HG03045 (cell line): ENCODE measurements around the gene TLE7.
A peak's percentile ranks its signal among the peaks of the same experiment; 100 is the strongest.

Experiments used
- ATAC-seq: cut with Tn5 transposase; IDR thresholded peaks from one replicate; pipeline ENCODE4 v1.9.1; 2021; ENCODE audit warnings: mild to moderate bottlenecking, moderate library complexity; ENCODE audit not compliant: unreplicated experiment

Gene TLE7

GRCh38 chr16:71449020-71449419, 7.2 kb upstream of the TLE7 start:
- ATAC-seq: no peak

GRCh38 chr16:71448274-71448866, 6.5 kb upstream of the TLE7 start:
- ATAC-seq: no peak

DNA sequence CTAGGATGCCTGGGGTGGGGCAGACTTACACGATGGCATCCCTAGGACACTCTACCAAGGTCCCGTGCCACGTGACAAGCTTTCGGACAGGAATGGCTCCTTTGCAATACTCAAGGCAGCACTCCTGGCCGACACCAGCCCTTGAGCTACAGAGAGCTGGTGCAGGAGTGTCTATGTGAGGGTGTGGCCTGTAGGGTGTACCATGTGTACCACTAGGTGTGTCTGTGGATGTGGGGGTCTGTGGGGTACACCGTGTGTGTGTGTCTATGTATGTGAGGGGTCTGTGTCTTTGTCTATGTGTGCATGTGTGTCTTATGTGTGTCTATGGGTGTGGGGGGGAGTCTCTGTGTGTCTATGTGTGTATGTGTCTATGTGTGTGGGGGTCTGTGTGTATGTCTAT, 1.9 kb upstream of the TLE7 start:
- no peak for ATAC-seq

DNA sequence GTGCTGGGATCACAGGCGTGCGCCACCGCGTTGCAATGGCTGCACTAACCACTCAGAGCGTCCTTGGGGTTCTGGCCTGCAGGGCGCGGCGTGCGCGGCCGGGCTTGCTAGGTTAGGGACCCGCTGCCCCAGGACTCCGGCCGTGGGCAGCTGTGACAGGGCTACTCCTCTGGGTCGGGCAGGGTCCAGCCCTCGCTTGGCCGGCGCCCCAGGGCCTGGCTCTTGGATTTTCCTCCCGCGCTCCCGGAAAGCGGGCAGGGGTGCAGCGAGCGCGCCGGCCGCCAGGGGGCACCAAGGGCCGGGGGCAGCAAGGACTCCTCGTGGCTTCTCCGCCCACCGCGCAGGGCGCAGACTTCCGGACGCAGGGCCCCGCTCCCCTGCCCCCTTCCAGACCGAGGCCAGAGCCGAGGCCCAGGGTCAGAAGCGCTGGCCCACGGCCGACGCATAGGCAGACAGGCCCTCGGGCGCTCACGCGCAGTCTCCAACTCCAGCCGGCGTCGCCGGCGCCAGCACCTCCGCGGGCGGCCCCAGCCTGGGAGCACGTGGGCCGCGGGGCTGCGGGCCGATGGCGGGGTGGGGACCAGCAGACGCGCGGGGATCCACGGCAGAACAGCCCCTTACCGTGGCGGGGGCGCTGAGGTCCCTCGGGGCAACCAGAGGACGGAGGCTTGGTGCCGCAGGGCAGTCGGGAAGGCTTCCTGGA, 355 bp downstream of the TLE7 start:
- ATAC-seq: no peak

DNA sequence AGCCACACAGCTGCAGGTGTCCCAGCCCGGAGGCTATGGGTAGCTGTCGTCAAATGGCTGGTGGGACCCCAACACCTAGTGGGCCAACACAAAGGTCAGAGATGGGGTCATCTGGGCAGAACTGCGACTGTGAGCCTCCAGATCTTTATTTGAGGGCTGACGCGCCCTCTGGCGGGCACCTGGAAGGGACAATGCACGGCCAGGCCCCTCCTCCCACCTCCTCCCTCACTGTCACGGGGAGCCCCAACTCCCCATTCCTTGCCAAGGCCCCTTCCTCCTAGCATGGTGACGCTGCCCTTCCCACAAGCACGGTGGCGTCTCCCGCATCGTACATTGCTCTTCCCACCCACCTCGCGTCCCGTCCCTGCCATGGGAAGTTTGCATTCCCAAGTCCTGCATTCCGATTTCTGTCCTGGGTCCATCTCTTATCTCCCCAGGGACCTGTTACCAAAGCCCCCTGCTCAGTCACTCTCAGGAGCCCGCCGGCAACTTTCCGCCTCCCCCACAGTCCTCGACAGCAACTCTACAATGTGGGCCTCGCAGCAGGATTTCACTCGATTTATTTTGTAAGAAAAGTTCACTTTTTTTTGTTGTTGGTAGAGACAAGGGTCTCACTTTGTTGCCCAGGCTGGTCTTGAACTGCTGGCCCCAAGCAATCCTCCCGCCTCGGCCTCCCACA, 1.0 kb downstream of the TLE7 start:
- ATAC-seq: no peak

- no peak for ATAC-seq
Measured at GRCh38 chr16:71439523-71439922, 2.3 kb downstream of the TLE7 start.

GRCh38 chr16:71436473-71436872, 5.4 kb downstream of the TLE7 start:
- no peak for ATAC-seq

- ATAC-seq: no peak
Measured at GRCh38 chr16:71432906-71433305, 8.9 kb downstream of the TLE7 start.

DNA sequence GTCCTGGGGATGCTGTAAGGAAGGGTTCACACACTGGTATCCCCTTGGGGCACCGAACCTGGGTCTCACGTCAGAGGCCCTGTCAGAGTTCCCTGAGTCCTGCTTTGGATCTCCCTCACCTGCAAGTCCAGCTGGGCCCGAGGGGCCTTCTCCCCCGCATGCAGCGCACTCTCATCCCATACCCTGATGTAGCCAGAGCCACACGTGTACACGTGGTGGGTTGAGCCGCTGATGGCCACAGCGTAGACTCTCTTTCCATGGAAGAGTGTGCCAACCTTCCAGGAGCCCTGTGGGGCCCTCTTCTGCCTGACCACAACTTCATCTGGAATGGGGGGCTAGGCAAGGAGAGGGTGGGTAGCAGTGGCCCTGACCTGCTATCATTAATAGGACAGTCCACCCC, 9.9 kb downstream of the TLE7 start:
- no peak for ATAC-seq

DNA sequence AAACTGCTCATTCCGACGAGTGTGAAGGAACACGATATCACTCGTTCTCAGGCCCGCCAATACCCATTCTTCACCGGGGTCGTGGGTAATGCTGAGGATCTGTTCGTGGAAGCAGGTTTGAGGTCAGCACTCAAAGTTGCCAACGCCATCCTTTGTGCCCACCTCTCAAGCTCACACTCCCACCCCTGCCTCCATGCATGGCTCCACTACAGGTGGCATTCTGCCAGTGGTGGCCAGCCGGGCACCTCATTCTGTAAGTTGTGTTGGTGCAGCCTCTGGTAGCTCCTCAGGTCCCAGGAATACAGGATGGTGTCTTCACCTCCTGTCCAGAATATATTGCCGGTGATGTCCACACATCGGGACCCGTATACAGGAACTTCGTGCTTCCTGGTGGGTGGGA, 10.7 kb downstream of the TLE7 start:
- no peak for ATAC-seq

- no peak for ATAC-seq
Measured at GRCh38 chr16:71430744-71431143, 11.1 kb downstream of the TLE7 start.

GRCh38 chr16:71429581-71429980, 12.3 kb downstream of the TLE7 start:
- ATAC-seq: no peak

- no peak for ATAC-seq
Measured at GRCh38 chr16:71428883-71429282, 13.0 kb downstream of the TLE7 start.

DNA sequence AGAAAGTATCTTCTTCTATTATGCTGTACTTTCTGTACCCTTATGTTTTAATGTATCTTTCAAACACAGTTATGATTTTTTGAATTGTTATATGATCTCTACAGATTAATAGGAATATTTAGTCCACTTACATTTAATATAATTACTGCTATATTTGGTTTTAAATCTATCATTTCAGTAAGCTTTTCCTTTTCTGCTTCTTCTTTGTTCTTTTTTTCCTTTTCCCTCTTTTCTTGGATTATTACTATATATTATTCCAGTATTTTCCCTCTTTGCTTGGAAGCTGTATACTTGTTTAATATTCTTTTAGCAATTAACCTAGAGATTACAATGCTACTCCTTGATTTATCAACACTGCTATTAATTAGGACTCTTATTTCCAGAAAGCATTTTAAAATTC, 13.5 kb downstream of the TLE7 start:
- ATAC-seq: no peak

DNA sequence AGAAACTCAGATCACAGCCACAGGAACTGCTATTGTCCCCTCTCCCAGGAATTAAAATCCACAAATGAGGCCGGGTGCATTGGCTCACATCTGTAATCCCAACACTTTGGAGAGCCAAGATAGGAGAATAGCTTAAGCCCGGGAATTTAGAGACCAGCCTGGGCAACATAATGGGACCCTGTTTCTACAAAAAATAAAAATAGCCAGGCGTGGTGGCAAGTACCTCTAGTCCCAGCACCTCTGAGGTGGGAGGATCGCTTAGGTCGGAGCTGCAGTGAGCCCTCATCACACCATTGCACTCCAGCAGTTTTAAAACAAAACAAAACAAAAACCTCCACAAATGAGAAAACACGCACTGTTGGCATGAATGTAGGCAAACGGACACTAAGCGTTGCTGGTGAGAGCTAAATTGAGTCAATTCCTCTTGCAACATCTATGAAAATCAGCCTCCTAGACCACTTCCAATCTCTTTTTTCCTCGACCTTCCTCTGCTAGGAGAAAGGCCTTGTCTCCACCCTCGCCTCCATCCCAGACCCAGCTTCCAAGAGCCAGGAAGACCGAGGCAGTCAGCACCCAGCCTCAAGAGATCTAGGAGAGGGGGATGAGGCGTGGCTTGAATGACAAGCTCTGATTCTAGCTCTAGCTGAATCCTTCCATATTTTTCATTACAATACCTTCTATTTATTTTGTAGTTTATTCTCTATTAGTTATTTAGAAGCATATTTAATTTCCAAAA, 14.8 kb downstream of the TLE7 start:
- ATAC-seq: peak; percentile 20

DNA sequence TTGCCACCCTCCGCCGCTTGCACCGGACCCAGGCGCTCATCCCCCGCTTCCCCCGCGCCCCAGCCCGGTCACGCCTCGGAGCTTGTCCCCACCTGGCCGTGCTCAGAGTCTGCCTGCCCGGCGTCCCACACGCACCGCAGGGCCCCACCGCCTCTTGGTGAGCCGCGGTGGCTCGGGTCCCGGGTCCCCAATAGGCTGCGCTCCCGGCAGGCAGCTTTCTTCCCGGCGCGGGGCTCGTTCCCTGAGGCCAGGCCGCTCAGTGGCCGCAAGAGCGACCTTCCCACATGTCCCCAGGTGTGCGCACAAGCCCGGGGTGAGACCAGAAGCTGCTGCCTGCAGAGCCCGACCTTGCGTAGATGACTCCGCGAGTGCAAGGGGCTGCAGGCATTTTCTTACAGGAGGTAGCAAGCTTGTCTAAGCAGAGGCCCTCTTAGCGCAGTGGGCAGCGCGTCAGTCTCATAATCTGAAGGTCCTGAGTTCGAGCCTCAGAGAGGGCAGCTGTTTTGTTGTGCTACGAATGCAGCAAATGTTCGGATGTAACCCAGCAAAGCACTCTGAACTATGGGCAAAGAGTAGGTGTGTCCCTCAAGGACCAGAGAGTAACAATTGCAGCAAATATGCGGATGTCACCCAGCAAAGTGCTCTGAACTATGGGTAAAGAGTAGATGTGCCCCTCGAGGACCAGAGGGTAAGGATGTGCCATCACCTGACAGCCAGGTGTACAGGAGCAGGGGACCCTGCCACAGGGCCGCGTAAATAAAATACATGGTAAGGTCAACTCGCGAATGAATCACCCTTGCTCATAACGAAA, 15.6 kb downstream of the TLE7 start:
- ATAC-seq: peak; percentile 61

- ATAC-seq: no peak
Measured at GRCh38 chr16:71425746-71426068, 16.1 kb downstream of the TLE7 start.

DNA sequence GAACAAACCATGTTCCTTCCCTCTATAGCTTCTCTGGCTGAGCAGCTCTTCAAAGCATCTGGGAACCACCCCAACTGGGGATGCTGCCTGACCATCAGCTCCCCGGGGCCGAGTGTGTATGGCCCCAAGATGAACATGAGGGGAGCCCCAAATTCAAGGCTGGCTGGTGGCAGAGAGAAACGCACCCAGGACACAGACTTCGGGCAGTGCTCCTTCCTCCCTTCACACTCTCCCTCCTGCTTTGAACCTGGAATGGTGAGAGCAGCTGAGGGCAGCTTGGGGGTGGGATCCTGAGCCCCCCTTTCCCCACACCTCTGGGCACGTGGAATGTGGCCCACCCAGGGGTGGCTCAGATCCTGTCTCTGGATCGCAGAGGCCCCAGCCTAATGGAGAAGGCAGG, 17.2 kb downstream of the TLE7 start:
- ATAC-seq: no peak

DNA sequence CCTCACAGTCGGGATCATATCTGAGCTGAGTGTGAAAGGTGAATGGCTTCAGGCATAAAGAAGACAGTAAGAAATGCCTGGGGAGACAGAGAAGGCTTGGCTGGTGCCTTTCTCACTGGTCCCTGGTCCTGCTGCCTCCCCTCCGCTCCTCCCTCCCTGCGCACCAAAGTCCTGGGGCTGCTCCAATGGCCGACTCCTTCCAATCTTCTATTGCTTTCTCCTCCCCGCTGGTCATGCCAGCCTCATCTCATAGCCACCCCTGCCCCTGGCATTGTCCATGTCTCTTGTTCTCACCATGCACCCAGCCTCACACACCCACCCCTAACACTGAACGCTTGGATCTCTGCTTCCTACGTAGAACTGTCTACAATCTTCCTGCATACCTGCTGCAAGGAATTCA, 18.0 kb downstream of the TLE7 start:
- no peak for ATAC-seq

DNA sequence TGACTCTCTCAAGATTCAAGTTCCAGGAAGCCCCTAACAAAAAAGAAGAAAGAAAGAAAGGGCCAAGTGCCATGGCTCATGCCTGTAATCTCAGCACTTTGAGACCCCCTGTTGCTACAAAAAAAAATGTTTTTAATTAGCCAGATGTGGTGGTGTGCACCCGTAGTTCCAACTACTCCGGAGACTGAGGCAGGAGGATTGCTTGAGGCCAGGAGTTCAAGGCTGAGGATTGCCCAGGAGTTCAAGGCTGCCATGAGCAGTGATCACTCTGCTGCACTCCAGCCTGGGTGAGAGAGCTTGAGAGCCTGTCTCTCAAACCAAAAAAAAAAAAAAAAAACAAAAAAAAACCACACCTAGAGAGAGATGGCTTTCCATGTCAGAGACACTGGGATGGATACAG, 18.8 kb downstream of the TLE7 start:
- ATAC-seq: no peak

GRCh38 chr16:71421911-71422310, 19.9 kb downstream of the TLE7 start:
- ATAC-seq: no peak
